Nephron (organoid): ENCODE data around the gene RDH14.

Experiments
- H3K27ac Mint-ChIP-seq, 3 experiments: 2 replicates each; pipeline ENCODE4 v1.8.0; 2020; ENCODE audit warnings: mixed read lengths in 3 of 3, mild to moderate bottlenecking in 2 of 3, moderate library complexity in 1 of 3
- H3K27me3 Mint-ChIP-seq: 2 replicates; pipeline ENCODE4 v1.8.0; 2021; ENCODE audit warnings: low read depth, mild to moderate bottlenecking, moderate library complexity, mixed read lengths
- H3K36me3 Mint-ChIP-seq: 2 replicates; pipeline ENCODE4 v1.8.0; 2020; ENCODE audit warnings: low read depth, mixed read lengths
- H3K4me1 Mint-ChIP-seq: 2 replicates; pipeline ENCODE4 v1.8.0; 2020; ENCODE audit warnings: mixed read lengths
- H3K4me3 Mint-ChIP-seq, 3 experiments: 2 replicates each; pipeline ENCODE4 v1.8.0; 2020; ENCODE audit warnings: mild to moderate bottlenecking in 3 of 3, mixed read lengths in 3 of 3, moderate library complexity in 2 of 3
- H3K9me3 Mint-ChIP-seq: 2 replicates; pipeline ENCODE4 v1.8.0; 2020; ENCODE audit warnings: mixed read lengths
- CTCF ChIP-seq, 3 experiments: fragments of 200-600 bp; sonication (generic); IDR thresholded peaks; one replicate each; pipeline ENCODE4 v1.5.0; 2021; ENCODE audit warnings: antibody characterized with exemption in 3 of 3; ENCODE audit not compliant: unreplicated experiment in 3 of 3

Gene RDH14

GRCh38 chr2:18514526-18515461, 45.7 kb downstream of the RDH14 start:
- Mint-ChIP-seq H3K27me3 (peaks cover 13% of the 10 kb centered on the region), H3K4me1 (peaks cover 28% of the 10 kb centered on the region), H3K27ac (peak overlapping the region in 2 of 3 experiments; percentile 14 to 38), H3K4me3 (no peak overlapping the region), H3K9me3 (no peaks in the 10 kb centered on the region), H3K36me3 (no peaks in the 10 kb centered on the region)
- no peak for TF ChIP-seq CTCF (IDR thresholded peaks at IDR 0.05; ENCODE audit: unreplicated experiment in 3 of 3)

- H3K27ac Mint-ChIP-seq = no peak overlapping the region
- no peak overlapping the region for H3K4me3 Mint-ChIP-seq
- H3K36me3 Mint-ChIP-seq = no peaks in the 10 kb centered on the region
- no peak for TF ChIP-seq CTCF (IDR thresholded peaks at IDR 0.05; ENCODE audit: unreplicated experiment in 3 of 3)
- peaks cover 3% of the 10 kb centered on the region for H3K27me3 Mint-ChIP-seq
- no peaks in the 10 kb centered on the region for H3K9me3 Mint-ChIP-seq
- H3K4me1 Mint-ChIP-seq = peaks cover 5% of the 10 kb centered on the region
Observed at GRCh38 chr2:18510775-18511174, 49.7 kb downstream of the RDH14 start.

DNA sequence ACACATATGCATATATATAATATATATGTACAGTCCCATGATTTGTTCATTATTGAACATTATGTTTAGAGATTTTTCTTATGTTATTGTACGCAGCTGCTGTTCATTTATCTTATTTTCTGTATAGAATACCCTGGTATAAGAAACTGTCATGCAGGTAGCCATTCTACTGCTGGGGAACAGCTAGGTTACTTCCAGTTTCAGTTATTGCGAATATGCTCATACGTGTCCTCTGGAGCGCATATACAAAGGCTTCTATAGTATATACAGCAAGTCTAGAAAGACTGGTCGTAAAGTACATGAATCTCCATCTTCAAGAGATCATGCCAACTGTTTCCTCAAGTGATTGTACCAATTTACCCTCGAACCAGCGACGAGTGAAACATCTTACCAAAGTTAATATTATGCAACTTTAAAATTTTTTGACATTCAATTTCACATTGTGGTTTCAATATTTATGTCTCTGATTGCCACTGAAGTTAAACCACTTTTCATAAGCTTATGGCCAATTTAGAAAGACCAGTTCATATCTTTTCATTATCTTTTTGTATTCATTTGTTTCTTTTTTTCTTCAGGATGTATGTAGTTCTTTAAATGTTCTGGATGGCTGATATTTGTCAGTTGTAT, 53.5 kb downstream of the RDH14 start:
- H3K27ac Mint-ChIP-seq = no peak overlapping the region
- TF ChIP-seq CTCF (IDR thresholded peaks at IDR 0.05; ENCODE audit: unreplicated experiment in 3 of 3) = no peak
- H3K4me3 Mint-ChIP-seq = no peak overlapping the region
- no peaks in the 10 kb centered on the region for H3K36me3 Mint-ChIP-seq
- no peaks in the 10 kb centered on the region for H3K4me1 Mint-ChIP-seq
- H3K27me3 Mint-ChIP-seq = no peaks in the 10 kb centered on the region
- no peaks in the 10 kb centered on the region for H3K9me3 Mint-ChIP-seq

DNA sequence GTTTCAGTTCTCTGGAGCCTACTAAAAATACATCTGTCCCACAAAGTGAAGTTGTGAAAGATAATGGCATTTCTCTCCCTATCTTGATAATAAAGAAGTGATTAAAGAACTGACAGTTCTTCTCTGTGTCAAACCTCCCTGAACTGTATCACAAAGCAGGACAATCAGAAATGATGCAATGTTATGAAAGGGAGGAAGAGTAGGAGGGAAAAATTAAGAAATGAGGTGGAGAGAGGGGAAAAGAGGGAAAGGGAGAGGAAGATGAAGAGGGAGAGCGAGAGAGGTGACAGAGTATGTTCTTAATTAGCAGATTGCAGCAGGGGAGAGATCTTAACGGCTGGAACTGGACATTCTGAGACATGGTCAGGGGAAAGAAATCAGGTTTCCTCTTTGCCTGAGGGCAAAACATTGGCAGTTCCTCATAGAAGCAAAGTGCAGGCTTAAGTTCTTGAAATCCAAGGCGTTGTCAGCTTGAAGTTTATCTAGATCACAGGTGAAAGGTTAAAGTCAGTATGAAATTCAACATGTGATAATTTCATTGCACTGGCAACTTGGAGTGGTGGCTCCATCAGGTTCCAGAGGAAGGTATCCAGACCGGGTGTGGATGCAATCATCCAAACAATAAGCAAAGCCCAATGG, 54.6 kb downstream of the RDH14 start:
- Mint-ChIP-seq H3K27ac (no peak overlapping the region), H3K36me3 (no peaks in the 10 kb centered on the region), H3K9me3 (no peaks in the 10 kb centered on the region), H3K4me1 (no peaks in the 10 kb centered on the region), H3K27me3 (no peaks in the 10 kb centered on the region), H3K4me3 (no peak overlapping the region)
- TF ChIP-seq CTCF (IDR thresholded peaks at IDR 0.05; ENCODE audit: unreplicated experiment in 3 of 3) = no peak
